Esophagus (tissue), 2 donors: ENCODE data around the gene INIP. TPM values are rescaled to one million over a fixed set of nuclear protein-coding genes. Genes with fewer than 3 reads are reported as not detected.

Source experiments
- H3K27ac ChIP-seq, 2 donors: one replicate each; pipeline ENCODE4 v1.5.1; 2013; ENCODE audit warnings: low read depth in 2 of 2, mild to moderate bottlenecking in 2 of 2, inconsistent platforms in 1 of 2, low read length in 1 of 2, moderate library complexity in 1 of 2
- H3K27me3 ChIP-seq, 2 donors: one replicate each; pipeline ENCODE4 v1.6.1; 2013; ENCODE audit warnings: low read length in 2 of 2, control low read depth in 1 of 2, mild to moderate bottlenecking in 1 of 2; ENCODE audit not compliant: insufficient read depth in 2 of 2, control insufficient read depth in 1 of 2
- H3K36me3 ChIP-seq, 2 donors: one replicate each; pipeline ENCODE4 v1.6.1; 2013; ENCODE audit warnings: low read length in 1 of 2; ENCODE audit not compliant: control insufficient read depth in 2 of 2, insufficient read depth in 2 of 2
- H3K4me1 ChIP-seq, 2 donors: one replicate each; pipeline ENCODE4 v1.6.1; 2013; ENCODE audit warnings: low read length in 1 of 2; ENCODE audit not compliant: control insufficient read depth in 2 of 2, insufficient read depth in 2 of 2
- H3K4me3 ChIP-seq, 2 donors: one replicate each; pipeline ENCODE4 v1.5.1; 2013; ENCODE audit warnings: low read length in 2 of 2, mild to moderate bottlenecking in 2 of 2, low read depth in 1 of 2, moderate library complexity in 1 of 2
- H3K9me3 ChIP-seq, 2 donors: one replicate each; pipeline ENCODE4 v1.6.1; 2013; ENCODE audit warnings: mild to moderate bottlenecking in 2 of 2, low read depth in 1 of 2, low read length in 1 of 2, moderate library complexity in 1 of 2; ENCODE audit not compliant: control insufficient read depth in 2 of 2, insufficient read depth in 1 of 2
- WGBS, 2 donors: extraction: QIAGEN DNeasy Blood & Tissue Kit; methylation state at CpG; one replicate each; pipeline ENCODE4 v1.1.7; 2013; 5-methylcytosine and 5-hydroxymethylcytosine counted together
- polyA plus RNA-seq, 2 donors: library from polyadenylated mRNA; stranded (reverse); fragments of 200-250 nt; gene quantifications; one replicate each; pipeline ENCODE4 v1.2.3, GENCODE V29; 2013
- donor health status: healthy with polysubstance abuse.
- donor health status: Bipolar disorder and iron deficiency.

Gene INIP
- polyA plus RNA-seq, 2 donors = 4.4 to 7.0 TPM

GRCh38 chr9:112659906-112660305 is 58.0 kb downstream of the INIP start:
- H3K4me1 ChIP-seq = no peaks in the 10 kb centered on the region
- H3K4me3 ChIP-seq = no peak overlapping the region
- WGBS, 2 donors = 96 to 97% methylated on average over 12 of the region's 12 CpGs
- no peaks in the 10 kb centered on the region for H3K27me3 ChIP-seq
- no peaks in the 10 kb centered on the region for H3K9me3 ChIP-seq
- H3K36me3 ChIP-seq = peaks cover 0 to 8% of the 10 kb centered on the region in 2 donors
- no peak overlapping the region for H3K27ac ChIP-seq

- no peaks in the 10 kb centered on the region for H3K9me3 ChIP-seq
- H3K4me1 ChIP-seq = no peaks in the 10 kb centered on the region
- no peak overlapping the region for H3K4me3 ChIP-seq
- no peaks in the 10 kb centered on the region for H3K27me3 ChIP-seq
- H3K36me3 ChIP-seq = peaks cover 0 to 8% of the 10 kb centered on the region in 2 donors
- WGBS, 2 donors = 74 to 80% methylated on average over 3 of the region's 3 CpGs
- H3K27ac ChIP-seq = no peak overlapping the region
These were observed 62.2 kb downstream of the INIP start for GRCh38 chr9:112655668-112656067.

- Histone ChIP-seq H3K27ac (no peak overlapping the region), H3K9me3 (no peaks in the 10 kb centered on the region), H3K27me3 (no peaks in the 10 kb centered on the region), H3K4me3 (no peak overlapping the region), H3K36me3 (peaks cover 0 to under 1% of the 10 kb centered on the region in 2 donors), H3K4me1 (no peaks in the 10 kb centered on the region)
- 90 to 95% methylated on average over 5 of the region's 5 CpGs for WGBS, 2 donors
These were observed 63.6 kb downstream of the INIP start for GRCh38 chr9:112654282-112654681.

GRCh38 chr9:112648624-112649023 is 69.3 kb downstream of the INIP start:
- 92 to 93% methylated on average over 1 of the region's 1 CpG for WGBS, 2 donors
- Histone ChIP-seq H3K9me3 (peaks cover 0 to 4% of the 10 kb centered on the region in 2 donors), H3K27me3 (no peaks in the 10 kb centered on the region), H3K4me1 (peaks cover 0 to 3% of the 10 kb centered on the region in 2 donors), H3K4me3 (no peak overlapping the region), H3K36me3 (peaks cover 0 to 2% of the 10 kb centered on the region in 2 donors), H3K27ac (no peak overlapping the region)

- WGBS, 2 donors = 93 to 97% methylated on average over 3 of the region's 3 CpGs
- Histone ChIP-seq H3K27ac (no peak overlapping the region), H3K36me3 (peaks cover 0 to 2% of the 10 kb centered on the region in 2 donors), H3K27me3 (no peaks in the 10 kb centered on the region), H3K9me3 (peaks cover 0 to 4% of the 10 kb centered on the region in 2 donors), H3K4me3 (no peak overlapping the region), H3K4me1 (peaks cover 0 to 3% of the 10 kb centered on the region in 2 donors)
These were observed 70.3 kb downstream of the INIP start for GRCh38 chr9:112647596-112647995.

GRCh38 chr9:112642126-112642525 is 75.8 kb downstream of the INIP start:
- no peak overlapping the region for H3K27ac ChIP-seq
- H3K36me3 ChIP-seq = peaks cover 0 to 2% of the 10 kb centered on the region in 2 donors
- 91 to 93% methylated on average over 3 of the region's 3 CpGs for WGBS, 2 donors
- no peaks in the 10 kb centered on the region for H3K27me3 ChIP-seq
- H3K9me3 ChIP-seq = peaks cover 4 to 6% of the 10 kb centered on the region in 2 donors
- no peak overlapping the region for H3K4me3 ChIP-seq
- H3K4me1 ChIP-seq = peaks cover 0 to 3% of the 10 kb centered on the region in 2 donors

- Histone ChIP-seq H3K27ac (no peak overlapping the region), H3K4me1 (no peaks in the 10 kb centered on the region), H3K4me3 (no peak overlapping the region), H3K36me3 (no peaks in the 10 kb centered on the region), H3K27me3 (no peaks in the 10 kb centered on the region), H3K9me3 (peaks cover 4 to 6% of the 10 kb centered on the region in 2 donors)
- 98% methylated on average over 4 of the region's 4 CpGs for WGBS, 2 donors
These were observed 77.6 kb downstream of the INIP start for GRCh38 chr9:112640311-112640710.

Other genes starting within 250 kb of the INIP start
- under 1 TPM; 0.71 to 0.81 TPM for gene KIAA1958, start 231.3 kb downstream of the INIP start, polyA plus RNA-seq
- 1 to 10 TPM; 1.0 to 3.1 TPM for gene SNX30, start 32.6 kb upstream of the INIP start, polyA plus RNA-seq
- gene SLC46A2, start 172.8 kb upstream of the INIP start, polyA plus RNA-seq = 1 to 10 TPM; 1.0 to 1.6 TPM